Fibroblast of mammary gland (primary cell): Measurements from ENCODE around the gene PTPRE.

Source experiments
- DNase-seq: peaks from one replicate; pipeline ENCODE4 v3.0.0-alpha.2; 2010; ENCODE audit warnings: low read depth
- H3K4me3 ChIP-seq: 2 replicates; pipeline ENCODE4 v1.5.1; 2011; ENCODE audit warnings: low read depth, mild to moderate bottlenecking, low read length, moderate library complexity; ENCODE audit not compliant: control insufficient read depth
- CTCF ChIP-seq: conservative IDR thresholded peaks from 2 replicates; pipeline ENCODE4 v1.5.1; 2011; ENCODE audit warnings: low read depth, low read length, inconsistent platforms; ENCODE audit not compliant: control insufficient read depth, insufficient read depth

Gene PTPRE

GRCh38 chr10:128111696-128112095 lies 204.8 kb downstream of the PTPRE start:
- no peak overlapping the region for H3K4me3 ChIP-seq
- TF ChIP-seq CTCF: no peak
- DNase-seq: no peak

GRCh38 chr10:128113026-128113425 lies 206.1 kb downstream of the PTPRE start:
- TF ChIP-seq CTCF: no peak
- no peak overlapping the region for H3K4me3 ChIP-seq
- no peak for DNase-seq

- H3K4me3 ChIP-seq: no peak overlapping the region
- DNase-seq: no peak
- TF ChIP-seq CTCF: no peak
Measured at GRCh38 chr10:128114901-128115300, 208.0 kb downstream of the PTPRE start.

- no peak overlapping the region for H3K4me3 ChIP-seq
- TF ChIP-seq CTCF: no peak
- no peak for DNase-seq
Measured at GRCh38 chr10:128115356-128115755, 208.5 kb downstream of the PTPRE start.

- no peak overlapping the region for H3K4me3 ChIP-seq
- DNase-seq: no peak
- TF ChIP-seq CTCF: no peak
Measured at GRCh38 chr10:128116187-128116586, 209.3 kb downstream of the PTPRE start.

- no peak overlapping the region for H3K4me3 ChIP-seq
- DNase-seq: peak; percentile 63
- TF ChIP-seq CTCF: peak; percentile 15
Measured at GRCh38 chr10:128116851-128117615, 210.1 kb downstream of the PTPRE start.
